NCI-H2029 (cell line): Measurements from ENCODE around the gene EFCAB13.
A peak's percentile ranks its signal among the peaks of the same experiment; 100 is the strongest.

Experiments used
- DNase-seq: peaks from one replicate; lab custom pipeline; 2025; lab: John Stamatoyannopoulos, UW

EFCAB13 gene

GRCh38 chr17:47292206-47292605 is 31.5 kb upstream of the EFCAB13 start:
- no peak for DNase-seq

DNA sequence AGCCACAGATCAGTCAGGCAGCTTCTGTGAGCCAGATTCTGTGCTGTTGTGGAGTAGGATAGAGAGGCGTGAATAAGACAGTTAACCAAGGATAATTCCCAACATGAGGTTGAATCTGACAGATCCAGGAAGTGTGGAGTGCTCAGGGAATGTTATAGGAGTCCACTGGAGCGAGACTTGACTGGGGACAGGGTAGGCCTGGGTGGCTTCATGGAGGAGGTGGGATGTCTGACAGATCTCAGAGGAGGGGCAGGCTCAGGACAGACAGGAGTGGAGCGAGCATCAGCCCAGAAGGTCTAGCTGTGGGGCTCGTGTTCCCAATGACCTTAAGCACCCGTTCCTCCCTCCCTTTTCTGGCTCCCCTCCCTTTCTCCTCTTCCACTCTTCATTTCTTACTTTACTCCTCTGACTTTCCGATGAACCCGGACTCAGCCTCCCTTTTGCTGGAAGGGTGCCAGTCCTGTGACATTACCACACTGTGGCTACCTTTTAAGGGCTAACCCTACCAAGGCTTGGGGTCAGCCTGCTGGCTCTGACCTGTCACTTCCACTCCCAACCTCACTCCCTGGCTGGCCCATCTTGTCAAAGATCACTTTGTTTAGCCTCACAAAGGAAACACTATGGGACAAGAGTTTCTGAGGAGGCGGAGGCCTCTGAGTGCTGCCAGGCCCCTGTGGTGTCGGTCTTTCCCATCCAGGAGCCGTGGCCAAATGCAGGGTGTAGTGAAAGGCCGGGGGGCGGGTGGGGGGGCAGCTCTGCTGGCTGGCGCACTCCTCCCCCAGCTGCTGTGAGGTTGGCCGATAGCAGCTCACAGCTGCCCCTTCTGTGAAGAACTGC is 28.5 kb upstream of the EFCAB13 start:
- no peak for DNase-seq

- DNase-seq, result no peak
Observed at GRCh38 chr17:47295874-47296255, 27.9 kb upstream of the EFCAB13 start.

GRCh38 chr17:47297661-47298400 is 25.9 kb upstream of the EFCAB13 start:
- no peak for DNase-seq

- no peak for DNase-seq
Observed at GRCh38 chr17:47298712-47299111, 25.0 kb upstream of the EFCAB13 start.

- no peak for DNase-seq
Observed at GRCh38 chr17:47299239-47299910, 24.4 kb upstream of the EFCAB13 start.

DNA sequence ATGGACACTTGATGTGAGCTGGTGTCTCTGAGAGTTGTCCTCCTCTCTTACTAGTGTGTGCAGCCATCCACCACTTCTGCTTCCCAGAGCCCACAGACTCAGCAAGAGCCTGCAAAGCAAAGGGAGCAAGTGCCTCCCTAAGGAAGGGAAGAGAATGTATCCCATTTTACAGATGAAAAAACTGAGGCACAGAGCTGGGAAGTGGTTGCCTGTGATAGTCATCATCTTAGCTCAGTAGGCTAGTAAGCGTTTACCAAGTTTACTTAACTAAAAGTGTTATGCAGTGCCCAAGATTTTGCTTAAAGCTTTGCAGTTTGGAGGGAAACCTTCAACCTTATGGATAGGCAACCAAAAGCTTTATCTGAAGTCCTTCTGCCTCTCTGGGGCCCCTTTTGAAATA is 23.0 kb upstream of the EFCAB13 start:
- no peak for DNase-seq

DNA sequence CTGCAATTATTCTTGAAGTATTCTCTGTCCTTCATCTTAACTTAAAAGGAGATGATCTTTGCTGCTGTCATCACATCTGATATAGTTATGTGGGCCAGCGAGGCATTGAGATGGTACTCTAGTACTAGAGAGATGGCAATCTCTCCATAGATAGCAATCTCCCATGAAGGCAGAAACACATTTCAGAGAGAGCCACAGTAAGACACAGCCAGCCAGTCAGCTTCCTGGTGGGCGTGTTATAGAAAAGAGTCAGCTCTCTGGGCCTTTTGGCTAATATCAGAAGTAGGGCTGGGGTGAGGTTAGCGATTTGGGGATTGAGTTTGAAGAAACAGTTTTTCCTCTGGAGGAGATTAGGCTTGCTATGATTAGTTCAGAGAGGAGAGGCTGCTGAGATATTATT is 22.6 kb upstream of the EFCAB13 start:
- no peak for DNase-seq

DNA sequence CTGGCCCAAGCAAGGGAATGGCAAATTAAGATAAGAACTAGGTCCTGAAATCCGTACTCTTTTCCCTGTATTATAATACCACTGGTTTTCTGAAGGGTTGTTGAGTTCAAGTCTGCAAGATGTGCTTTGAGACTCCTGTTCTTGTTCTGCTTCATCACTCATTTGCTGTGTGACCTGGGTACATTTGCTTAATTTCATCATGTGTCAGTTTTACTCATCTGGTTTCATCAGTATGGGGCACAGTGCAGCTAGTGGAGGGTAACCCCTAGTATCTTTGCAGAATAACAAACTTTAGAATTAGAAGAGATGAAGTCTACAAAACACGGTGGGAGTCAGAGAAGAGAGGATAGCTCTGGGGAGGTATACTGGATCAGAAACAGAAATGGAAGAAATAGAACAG is 21.9 kb upstream of the EFCAB13 start:
- no peak for DNase-seq

DNA sequence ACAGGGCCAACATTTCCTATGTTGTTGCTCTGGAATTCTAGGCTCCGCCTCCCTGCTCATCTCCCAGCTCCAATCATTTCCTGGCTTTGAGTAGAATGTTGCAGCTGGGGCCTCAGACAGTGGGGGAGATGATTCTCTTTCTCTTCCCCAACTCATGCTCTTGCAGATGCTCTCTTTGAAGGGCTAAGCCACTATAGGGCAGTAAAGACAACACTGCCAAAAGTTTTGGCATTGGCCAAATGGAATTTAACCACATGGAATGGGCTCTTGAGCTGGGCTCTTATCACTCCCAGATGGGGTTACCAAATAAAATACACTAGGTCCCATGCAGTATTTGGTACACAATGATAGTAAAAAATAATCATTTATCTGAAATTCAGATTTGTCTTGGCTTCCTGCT is 19.6 kb upstream of the EFCAB13 start:
- DNase-seq, result no peak

DNA sequence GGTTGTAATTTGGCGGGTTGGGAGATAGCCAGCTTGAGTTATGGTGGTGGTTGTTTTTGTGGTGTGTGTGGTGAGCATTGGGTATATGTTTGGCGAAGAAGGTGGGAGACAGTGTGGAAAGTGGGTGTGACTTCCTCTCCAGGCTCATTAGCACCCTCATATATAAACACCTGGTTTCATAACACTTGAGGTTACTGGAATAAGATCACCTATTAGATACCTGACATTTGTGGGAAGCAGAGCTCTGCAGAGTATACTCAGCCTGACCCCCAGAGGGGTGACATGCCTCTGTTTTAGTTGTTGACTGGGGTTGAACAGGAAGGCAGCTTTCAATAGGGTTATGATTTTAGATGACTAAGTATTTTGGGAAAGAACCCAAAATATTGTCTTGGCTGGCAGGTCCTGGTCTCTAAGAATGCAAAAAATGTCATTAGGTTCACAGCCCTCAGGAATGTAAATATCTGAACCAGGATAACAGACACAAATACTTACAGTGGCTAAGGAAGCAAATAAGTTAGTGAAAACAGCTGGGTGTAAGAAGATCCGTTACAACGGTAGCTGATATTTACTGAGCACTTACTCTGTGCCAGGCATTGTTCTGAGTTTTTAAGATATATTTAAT is 18.3 kb upstream of the EFCAB13 start:
- no peak for DNase-seq

GRCh38 chr17:47310186-47310733 is 13.5 kb upstream of the EFCAB13 start:
- DNase-seq, result no peak

DNA sequence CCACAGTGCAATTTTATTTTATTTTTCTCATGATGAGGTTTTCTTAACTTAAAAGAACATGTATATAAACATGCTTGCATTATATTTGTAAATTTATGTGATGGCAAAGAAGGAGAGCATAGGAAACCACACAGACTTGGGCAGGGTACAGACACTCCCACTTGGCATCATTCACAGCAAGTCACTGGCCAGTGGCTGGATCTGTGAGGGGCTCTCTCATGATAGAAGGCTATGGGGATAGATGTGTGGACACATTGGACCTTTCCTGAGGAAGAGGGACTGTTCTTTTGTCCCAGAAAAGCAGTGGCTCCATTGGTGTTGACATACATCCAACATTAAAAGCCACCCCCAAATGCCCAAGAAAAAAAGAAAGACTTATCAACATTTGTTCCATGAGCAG is 12.3 kb upstream of the EFCAB13 start:
- no peak for DNase-seq

GRCh38 chr17:47315451-47316266 is 8.1 kb upstream of the EFCAB13 start:
- peak; percentile 34 for DNase-seq

DNA sequence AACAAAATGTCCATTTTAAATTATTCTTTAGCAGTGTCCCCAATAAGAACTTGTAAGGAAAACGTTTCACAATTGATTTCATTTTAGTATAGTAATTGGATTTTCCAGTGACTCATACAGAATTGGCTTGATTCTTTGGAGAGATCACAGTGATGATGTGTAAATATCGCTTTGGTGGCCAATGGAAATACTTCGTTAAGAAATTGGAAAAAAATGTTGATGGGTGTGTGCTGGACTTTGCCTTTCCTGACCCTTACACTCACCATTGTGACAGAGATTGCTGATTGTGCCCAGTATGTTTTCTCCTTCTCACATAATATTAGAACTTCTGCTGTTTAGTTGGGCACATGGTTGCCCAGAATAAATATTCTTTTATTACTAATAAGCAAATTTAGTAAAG is 7.4 kb upstream of the EFCAB13 start:
- no peak for DNase-seq

DNA sequence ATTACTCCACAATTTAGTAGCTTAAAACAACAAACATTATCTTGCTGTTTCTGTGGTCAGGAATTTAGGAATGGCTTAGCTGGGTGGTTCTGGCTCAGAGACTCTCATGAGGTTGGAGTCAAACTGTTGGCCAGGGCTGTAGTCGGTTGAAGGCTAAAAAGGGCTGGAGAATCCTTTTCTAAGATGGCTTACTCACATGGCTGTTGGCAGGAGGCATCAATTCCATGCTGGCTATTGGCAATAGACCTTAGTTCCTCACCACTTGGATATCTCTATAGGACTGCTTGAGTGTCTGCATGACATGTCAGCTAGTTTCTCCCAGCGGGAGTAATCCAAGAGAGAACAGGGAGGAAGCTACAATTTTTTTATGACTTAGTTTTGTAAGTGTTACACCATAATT is 6.6 kb upstream of the EFCAB13 start:
- DNase-seq, result no peak

DNA sequence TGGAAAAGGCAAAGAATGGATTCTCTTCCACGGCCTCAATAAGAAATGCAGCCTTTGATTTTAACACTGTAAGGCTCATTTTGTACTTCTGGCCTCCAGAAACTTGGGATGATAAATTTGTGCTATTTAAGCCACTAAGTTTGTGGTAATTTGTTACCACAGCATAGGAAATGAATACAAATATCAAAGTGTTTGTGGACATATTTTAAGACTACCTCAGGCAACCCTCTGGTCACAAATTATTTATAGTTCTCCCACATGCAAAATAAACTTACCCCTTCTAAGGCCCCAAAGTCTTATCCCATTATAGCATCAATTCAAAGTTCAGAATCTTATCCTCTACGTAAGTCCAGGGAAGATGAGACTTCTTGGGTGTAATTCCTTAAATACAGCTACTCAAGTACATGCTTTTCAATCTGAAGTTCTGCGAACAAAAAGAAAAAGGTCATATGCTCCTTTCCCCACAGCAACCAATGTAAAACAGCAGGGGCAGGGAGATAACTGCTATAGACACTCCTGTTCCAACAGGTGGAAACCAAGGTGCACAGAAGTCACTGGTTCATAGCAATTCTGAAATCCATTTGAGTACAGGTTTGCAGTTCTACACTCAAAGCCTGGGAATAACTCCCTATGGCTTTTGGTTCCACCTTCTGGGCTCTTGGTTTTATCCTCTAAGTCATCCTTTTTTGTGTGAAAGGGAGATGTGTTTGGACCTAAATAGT is 5.4 kb upstream of the EFCAB13 start:
- no peak for DNase-seq

- DNase-seq, result no peak
Observed at GRCh38 chr17:47320879-47321502, 2.8 kb upstream of the EFCAB13 start.

DNA sequence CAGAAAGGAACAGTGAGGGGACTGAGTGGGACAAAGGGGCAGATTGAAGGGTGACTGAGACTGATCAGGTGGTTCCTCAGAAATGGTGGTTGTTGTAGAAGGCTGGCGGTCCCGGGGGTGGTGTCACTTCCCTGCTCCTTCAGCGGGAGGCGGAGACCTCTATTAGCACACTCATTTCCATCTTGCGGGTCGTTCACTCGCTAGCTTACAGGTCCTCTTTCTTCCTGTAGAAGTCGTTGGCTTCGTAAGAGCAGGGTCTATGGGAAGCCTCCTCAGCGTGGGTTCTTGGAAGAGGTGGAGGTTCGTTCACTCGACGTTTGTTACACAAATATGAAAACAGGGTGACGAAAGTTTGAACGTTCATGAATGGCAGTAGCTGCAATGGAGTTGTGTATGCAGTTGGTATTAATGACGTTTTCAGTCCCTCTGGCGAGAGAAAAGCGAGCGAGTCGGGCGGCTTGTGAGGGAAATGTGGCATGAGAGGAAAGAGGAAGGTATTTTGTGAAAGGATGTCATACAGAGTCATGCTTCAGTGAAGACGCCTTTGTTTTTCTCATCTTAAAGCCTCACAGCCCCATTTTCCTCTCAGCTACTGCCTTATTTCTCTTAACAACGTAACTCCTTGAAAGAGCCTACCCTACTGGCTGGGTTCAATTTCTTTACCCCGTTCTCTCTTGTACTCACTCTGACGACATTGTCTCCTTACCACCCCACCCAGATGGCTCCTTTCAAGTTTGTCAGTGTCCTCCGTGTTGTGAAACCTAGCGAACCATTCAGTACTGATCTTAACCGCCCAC is 667 bp downstream of the EFCAB13 start:
- DNase-seq, result peak; percentile 7
